GM19351 (cell line): ENCODE results near the gene HNF4A.

Experiments
- ATAC-seq: cut with Tn5 transposase; IDR thresholded peaks from one replicate; pipeline ENCODE4 v1.9.1; 2021; ENCODE audit warnings: mild to moderate bottlenecking, moderate library complexity; ENCODE audit not compliant: unreplicated experiment

The HNF4A gene

DNA sequence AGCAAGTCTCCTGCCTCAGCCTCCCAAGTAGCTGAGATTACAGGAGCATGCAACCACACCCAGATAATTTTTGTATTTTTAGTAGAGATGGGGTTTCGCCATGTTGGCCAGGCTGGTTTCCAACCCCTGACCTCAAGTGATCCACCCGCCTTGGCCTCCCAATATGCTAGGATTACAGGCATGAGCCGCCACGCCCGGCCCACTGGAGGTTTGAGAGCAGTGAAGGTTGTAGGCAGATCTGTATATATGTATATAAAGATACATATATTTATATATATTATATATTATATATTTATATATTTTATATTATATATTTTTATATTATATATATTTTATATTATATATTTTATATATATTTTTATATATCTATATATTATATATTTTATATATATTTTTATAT lies 82.0 kb downstream of the HNF4A start:
- no peak for ATAC-seq

DNA sequence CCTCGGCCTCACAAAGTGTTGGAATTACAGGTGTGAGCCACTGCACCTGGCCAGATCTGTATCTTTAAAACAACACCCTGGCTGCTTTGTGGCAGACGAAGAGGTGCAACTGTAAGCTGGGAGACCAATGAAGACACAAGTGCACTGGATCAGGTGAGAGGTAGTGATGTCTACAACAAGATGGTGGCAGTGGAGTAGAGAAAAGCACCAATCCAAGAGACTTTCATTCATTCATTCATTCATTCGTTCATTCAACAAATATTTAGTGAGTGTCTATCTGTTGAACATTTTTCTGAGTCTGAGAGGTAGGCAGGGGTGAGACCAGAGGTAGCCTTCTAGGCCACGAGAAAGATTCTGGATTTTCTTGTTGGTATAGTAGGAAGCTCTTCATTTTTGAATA lies 83.3 kb downstream of the HNF4A start:
- ATAC-seq = no peak

- no peak for ATAC-seq
These were observed 83.8 kb downstream of the HNF4A start for GRCh38 chr20:44439318-44439717.

GRCh38 chr20:44442298-44443070 lies 87.0 kb downstream of the HNF4A start:
- ATAC-seq = no peak

- no peak for ATAC-seq
These were observed 90.5 kb downstream of the HNF4A start for GRCh38 chr20:44445742-44446710.

GRCh38 chr20:44447827-44448419 lies 92.4 kb downstream of the HNF4A start:
- ATAC-seq = no peak

DNA sequence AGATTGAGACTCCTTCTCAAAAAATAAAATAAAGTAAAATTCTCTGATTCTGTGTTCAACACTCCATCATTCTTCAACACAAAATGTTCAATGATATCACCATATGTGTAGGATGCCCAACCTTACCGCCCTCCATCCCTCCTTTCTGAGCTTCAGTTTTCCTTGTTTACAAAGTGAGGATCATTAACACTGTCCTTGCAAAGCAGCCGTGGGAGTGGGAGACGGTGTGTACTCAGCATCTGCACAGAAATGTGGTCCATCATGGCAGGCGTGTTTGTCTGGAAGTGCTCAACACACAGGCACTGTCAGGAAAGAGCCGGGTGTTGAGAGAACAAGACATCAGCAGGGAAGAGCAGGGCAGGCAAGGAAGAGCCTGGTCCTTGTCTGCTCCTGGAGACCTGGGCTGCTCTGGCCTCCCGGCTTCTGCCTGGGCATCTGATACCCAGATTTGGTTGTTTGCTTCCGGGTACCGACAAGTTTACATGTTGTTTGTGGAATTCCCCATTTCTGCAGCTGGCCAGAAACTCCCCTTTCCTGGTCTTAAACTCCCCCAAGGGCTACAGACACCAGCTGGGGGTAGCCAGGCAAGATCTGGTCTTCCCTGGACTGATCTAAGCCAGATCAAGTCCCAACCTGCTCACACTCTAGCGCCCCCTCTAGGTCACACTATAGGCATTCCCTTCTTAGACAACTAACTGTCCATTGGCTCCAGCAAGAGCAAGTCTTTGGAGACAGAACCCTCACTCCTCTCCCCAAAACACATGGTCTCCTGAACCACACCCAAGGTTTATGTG lies 93.5 kb downstream of the HNF4A start:
- ATAC-seq = no peak

- ATAC-seq = no peak
These were observed 94.4 kb downstream of the HNF4A start for GRCh38 chr20:44449864-44450263.

GRCh38 chr20:44450281-44450889 lies 94.9 kb downstream of the HNF4A start:
- ATAC-seq = no peak

- no peak for ATAC-seq
These were observed 95.5 kb downstream of the HNF4A start for GRCh38 chr20:44450903-44451450.

GRCh38 chr20:44454306-44454963 lies 98.9 kb downstream of the HNF4A start:
- ATAC-seq = no peak

DNA sequence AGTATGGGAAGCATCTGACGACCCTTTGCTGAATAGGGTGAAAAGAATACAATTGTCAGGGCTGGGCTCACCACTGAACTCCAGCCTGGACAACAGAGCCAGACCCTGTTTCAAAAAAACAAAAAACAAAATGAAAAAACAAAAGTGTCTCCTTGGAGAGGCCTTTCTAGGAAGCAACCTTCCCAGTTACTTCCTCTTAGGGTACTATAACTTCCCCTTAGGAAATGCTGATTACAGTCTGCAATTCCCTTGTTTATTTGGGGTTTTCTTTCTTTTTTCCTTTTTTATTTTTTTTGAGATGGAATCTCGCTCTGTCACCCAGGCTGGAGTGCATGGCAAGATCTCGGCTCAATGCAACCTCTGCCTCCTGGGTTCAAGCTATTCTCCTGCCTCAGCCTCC lies 99.6 kb downstream of the HNF4A start:
- ATAC-seq = no peak

GRCh38 chr20:44456611-44457010 lies 101.1 kb downstream of the HNF4A start:
- no peak for ATAC-seq

GRCh38 chr20:44457016-44457415 lies 101.5 kb downstream of the HNF4A start:
- ATAC-seq = no peak

DNA sequence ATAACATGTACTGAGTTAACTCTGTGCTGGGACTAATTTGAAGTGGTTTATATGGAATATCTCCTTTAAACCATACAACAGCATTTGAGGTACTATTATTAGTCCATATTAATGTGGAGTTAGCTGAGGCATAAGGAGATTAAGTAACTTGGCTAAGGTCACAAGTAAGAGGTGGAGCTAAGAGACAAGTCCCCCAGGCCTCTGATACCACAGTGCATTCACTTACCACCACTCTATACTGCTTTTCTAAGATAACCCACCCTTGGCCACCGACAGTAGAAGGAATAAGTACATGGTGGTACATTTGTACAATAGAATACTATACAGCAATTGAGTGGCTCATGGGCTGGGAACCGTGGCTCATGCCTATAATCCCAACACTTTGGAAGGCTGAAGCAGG lies 103.8 kb downstream of the HNF4A start:
- ATAC-seq = no peak

GRCh38 chr20:44460795-44461141 lies 105.3 kb downstream of the HNF4A start:
- no peak for ATAC-seq

DNA sequence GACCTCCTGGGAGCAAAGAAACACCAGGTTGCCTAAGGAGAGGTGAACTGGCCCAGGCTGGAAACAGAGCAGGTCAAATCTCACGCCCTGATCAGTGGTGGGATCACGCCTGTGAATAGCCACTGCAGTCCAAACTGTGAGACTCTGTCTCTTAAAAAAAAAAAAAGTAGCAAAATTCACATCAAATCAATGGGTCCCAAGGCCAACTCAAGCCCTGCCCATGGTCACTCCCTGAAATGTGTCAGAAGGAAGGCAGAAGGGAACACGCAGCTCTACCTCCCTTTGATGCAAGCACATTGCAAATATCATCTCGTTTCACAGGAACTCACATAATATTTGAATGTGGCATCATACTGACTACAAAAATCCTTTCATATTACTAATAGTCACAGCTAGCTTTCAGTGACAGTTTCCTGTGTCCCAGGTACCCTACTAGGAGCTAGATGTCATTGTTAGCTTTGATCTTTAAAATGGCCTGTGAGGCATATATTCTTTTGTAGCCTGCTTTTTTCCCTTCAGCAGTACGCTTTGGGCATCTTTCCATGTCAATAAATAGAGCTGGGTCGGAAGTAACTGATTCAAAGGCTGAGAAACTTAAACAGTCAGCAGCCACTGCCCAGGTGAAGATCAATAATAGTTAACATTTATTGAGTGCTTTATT lies 105.8 kb downstream of the HNF4A start:
- no peak for ATAC-seq

DNA sequence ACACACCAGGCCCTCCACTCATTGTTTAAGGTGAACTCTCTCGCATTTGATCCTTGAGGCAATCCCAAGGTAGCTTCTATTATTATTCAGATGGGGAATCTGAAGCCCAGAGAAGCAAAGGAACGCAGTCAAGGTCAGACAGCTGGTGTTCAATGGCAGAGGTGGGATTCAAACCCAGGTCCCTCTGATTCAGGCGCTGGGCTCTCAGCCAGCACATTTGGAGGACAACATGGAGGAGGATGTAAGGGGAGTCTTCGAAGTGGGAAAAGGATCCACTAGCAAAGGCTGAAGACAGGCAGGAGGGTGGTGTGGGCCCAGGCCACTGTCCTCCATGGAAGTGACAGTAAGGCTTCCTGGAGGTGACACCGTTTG lies 106.3 kb downstream of the HNF4A start:
- ATAC-seq = no peak

GRCh38 chr20:44463466-44463865 lies 108.0 kb downstream of the HNF4A start:
- ATAC-seq = no peak
